Muscle layer of colon (tissue), 2 donors: ENCODE measurements around the gene RELN.

ENCODE experiments used
- H3K27ac ChIP-seq: one replicate; pipeline ENCODE4 v1.7.0; 2013; ENCODE audit warnings: low read depth, mild to moderate bottlenecking, low read length, moderate library complexity
- H3K27me3 ChIP-seq, 2 donors: one replicate each; pipeline ENCODE4 v1.7.0; 2013; ENCODE audit warnings: low read length in 2 of 2, mild to moderate bottlenecking in 2 of 2; ENCODE audit not compliant: insufficient read depth in 2 of 2, control insufficient read depth in 1 of 2
- H3K36me3 ChIP-seq: one replicate; pipeline ENCODE4 v1.7.0; 2013; ENCODE audit warnings: mild to moderate bottlenecking, low read length; ENCODE audit not compliant: insufficient read depth
- H3K4me1 ChIP-seq: one replicate; pipeline ENCODE4 v1.7.0; 2013; ENCODE audit warnings: mild to moderate bottlenecking, low read length; ENCODE audit not compliant: insufficient read depth
- H3K4me3 ChIP-seq, 2 donors: one replicate each; pipeline ENCODE4 v1.7.0; 2013; ENCODE audit warnings: low read length in 2 of 2, low read depth in 1 of 2, mild to moderate bottlenecking in 1 of 2, moderate library complexity in 1 of 2
- H3K9ac ChIP-seq: one replicate; pipeline ENCODE4 v1.7.0; 2013; ENCODE audit warnings: low read length
- H3K9me3 ChIP-seq: one replicate; pipeline ENCODE4 v1.7.0; 2013; ENCODE audit warnings: mild to moderate bottlenecking, low read length
- donor health status: abdominal sarcoma.
- donor health status: Adenocarcinoma of cecum.

Gene RELN

DNA sequence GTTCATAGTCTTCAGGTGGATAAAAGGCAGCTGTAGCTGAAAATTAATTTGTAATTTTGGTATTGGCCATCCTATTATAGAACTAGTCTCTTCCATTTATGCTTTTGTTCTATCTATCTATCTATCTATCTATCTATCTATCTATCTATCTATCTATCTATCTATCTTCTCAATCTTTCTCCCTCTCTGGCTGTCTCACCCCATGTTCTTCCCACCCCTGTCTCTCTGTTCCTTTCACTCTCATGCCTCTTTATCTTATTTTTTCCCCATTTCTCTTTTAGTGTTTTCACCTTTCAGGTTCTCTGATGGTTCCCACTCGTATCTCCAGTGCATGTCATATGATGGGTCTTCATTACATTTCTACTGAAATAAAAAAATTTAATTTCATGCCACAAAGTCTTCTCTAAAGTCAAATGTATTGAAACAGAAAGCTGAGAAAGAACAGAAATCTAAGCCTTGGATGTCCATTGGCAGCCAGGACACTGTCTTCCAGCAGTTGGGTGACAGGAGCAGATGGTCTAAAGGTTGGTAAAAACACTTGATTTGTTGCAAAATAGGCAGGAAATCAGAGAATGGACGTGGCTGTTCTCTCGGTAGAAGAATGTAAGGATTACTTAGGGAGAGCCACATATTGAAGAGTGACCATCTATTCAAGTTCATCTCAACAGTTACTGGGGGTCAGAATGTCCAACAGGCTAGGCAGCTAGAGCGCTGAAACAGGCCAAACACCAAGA lies 127.0 kb downstream of the RELN start:
- Histone ChIP-seq H3K27me3 (no peaks in the 10 kb centered on the region), H3K4me3 (no peak overlapping the region), H3K9me3 (no peaks in the 10 kb centered on the region), H3K9ac (no peak overlapping the region), H3K4me1 (no peaks in the 10 kb centered on the region), H3K36me3 (no peaks in the 10 kb centered on the region), H3K27ac (no peak overlapping the region)

DNA sequence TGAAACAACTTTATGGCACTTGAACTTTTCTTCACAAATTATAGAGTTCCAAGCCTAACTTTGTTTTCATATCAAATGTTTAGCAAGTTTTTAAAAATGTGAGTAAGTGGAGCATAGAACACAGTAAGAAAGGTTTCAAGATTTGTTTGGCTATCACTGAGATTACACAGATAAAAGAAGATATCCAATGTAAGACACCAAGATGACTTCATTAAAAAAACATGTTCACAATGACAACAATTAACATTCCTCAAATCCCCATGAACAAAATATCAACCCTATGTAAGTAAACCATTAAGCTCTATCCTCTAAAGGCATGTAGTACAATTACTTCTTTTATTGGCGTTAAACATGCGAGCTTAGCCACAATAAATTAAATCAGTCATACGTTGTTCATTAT lies 129.7 kb downstream of the RELN start:
- Histone ChIP-seq H3K4me3 (no peak overlapping the region), H3K4me1 (no peaks in the 10 kb centered on the region), H3K27me3 (no peaks in the 10 kb centered on the region), H3K9ac (no peak overlapping the region), H3K9me3 (no peaks in the 10 kb centered on the region), H3K27ac (no peak overlapping the region), H3K36me3 (no peaks in the 10 kb centered on the region)

DNA sequence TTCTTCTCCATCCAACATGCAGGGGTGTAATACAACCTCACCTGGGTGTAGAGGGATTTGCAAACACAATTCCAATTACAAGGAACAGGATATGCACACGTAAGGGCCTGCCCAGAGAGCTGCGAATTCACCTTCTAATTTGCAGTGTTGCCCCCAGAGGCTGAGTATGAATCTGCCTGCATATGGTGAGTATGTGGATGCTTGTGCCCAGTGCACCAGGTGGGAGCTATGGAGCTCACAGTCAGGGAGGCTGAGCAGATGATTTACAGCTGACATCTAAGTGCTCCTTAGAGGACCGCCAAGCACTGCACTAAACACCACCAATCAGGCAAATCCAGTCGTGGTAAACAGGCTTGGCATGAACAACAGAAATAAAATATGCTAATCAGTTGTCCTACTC lies 132.0 kb downstream of the RELN start:
- Histone ChIP-seq H3K27me3 (no peaks in the 10 kb centered on the region), H3K9me3 (no peaks in the 10 kb centered on the region), H3K4me3 (no peak overlapping the region), H3K9ac (no peak overlapping the region), H3K4me1 (no peaks in the 10 kb centered on the region), H3K36me3 (no peaks in the 10 kb centered on the region), H3K27ac (no peak overlapping the region)

DNA sequence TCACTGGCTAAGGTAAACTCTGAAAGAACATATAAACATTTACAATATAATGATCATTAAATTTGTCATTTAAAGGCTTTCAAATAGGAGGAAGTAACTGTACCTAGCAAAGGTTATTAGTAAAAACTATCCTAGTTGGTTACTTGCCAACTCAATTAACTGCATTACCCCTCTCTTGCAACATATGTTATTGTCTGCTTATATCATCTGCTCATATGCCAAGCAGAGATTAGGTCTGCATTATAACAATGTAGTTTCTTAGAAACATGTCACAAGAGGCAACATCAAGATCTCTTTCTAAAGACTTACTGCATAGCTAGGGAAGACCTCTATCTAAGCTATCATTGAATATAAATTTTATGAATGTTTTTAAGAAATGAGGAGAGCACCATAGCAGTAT lies 132.5 kb downstream of the RELN start:
- no peaks in the 10 kb centered on the region for H3K27me3 ChIP-seq
- H3K36me3 ChIP-seq = no peaks in the 10 kb centered on the region
- no peak overlapping the region for H3K27ac ChIP-seq
- H3K9ac ChIP-seq = no peak overlapping the region
- no peaks in the 10 kb centered on the region for H3K9me3 ChIP-seq
- H3K4me1 ChIP-seq = no peaks in the 10 kb centered on the region
- H3K4me3 ChIP-seq = no peak overlapping the region

DNA sequence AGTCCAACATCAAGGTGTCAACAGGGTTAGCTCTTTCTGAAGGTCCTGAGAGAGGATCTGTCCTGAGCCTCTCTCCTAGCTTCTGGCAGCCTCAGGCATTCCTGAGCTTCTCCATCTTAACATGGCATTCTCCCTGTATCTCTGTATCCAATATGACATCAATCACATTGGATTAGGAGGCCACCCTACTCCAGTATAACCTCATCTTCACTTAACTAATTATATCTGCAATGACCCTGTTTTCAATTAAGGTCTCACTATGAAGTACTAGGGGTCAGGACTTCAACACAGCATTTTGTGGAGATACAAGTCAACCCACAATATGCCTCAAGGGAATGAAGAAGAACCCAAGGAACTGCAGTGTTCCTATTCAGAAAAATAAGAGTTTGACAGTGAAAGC lies 133.8 kb downstream of the RELN start:
- Histone ChIP-seq H3K4me3 (no peak overlapping the region), H3K4me1 (no peaks in the 10 kb centered on the region), H3K27me3 (no peaks in the 10 kb centered on the region), H3K9me3 (no peaks in the 10 kb centered on the region), H3K9ac (no peak overlapping the region), H3K36me3 (no peaks in the 10 kb centered on the region), H3K27ac (no peak overlapping the region)

DNA sequence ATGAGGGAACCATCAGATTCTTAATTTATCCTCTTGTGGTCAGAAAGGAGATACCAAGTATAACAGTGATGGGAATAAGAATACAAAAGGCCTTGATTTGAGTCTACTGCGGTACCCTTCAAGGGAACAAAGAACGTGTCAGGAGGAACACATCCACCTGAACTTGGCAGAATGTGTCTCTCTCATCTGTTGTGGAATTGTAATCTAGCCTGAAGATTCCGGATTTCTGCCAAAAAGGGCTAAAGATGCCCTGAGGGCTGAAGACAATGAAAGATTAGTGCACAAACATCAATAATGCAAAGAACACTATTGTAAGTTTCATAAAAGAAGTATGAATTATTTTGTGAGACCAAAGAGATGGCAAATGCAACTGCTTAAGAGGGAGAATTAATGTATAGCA lies 134.8 kb downstream of the RELN start:
- H3K4me1 ChIP-seq = no peaks in the 10 kb centered on the region
- no peak overlapping the region for H3K4me3 ChIP-seq
- H3K9me3 ChIP-seq = no peaks in the 10 kb centered on the region
- no peak overlapping the region for H3K9ac ChIP-seq
- no peaks in the 10 kb centered on the region for H3K27me3 ChIP-seq
- H3K36me3 ChIP-seq = no peaks in the 10 kb centered on the region
- no peak overlapping the region for H3K27ac ChIP-seq

DNA sequence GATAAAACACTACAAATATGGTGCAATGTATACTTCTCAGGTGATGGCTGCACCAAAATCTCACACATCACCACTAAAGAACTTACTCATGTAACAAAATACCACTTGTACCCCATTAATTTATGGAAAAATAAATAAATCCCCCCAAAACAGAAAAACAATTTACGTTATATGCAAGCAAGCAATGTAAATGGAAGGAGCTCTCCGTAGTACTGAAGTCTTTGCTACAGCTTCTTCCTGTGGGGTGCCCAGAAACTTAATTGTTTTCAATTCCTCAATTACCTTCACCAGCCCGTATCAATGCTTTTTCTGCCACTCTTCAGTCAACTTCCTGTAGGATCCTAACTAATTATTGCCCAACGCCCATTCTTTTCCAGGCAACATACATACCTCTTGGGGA lies 138.1 kb downstream of the RELN start:
- no peak overlapping the region for H3K4me3 ChIP-seq
- H3K9me3 ChIP-seq = no peaks in the 10 kb centered on the region
- H3K27me3 ChIP-seq = no peaks in the 10 kb centered on the region
- H3K36me3 ChIP-seq = no peaks in the 10 kb centered on the region
- no peak overlapping the region for H3K27ac ChIP-seq
- no peaks in the 10 kb centered on the region for H3K4me1 ChIP-seq
- no peak overlapping the region for H3K9ac ChIP-seq

DNA sequence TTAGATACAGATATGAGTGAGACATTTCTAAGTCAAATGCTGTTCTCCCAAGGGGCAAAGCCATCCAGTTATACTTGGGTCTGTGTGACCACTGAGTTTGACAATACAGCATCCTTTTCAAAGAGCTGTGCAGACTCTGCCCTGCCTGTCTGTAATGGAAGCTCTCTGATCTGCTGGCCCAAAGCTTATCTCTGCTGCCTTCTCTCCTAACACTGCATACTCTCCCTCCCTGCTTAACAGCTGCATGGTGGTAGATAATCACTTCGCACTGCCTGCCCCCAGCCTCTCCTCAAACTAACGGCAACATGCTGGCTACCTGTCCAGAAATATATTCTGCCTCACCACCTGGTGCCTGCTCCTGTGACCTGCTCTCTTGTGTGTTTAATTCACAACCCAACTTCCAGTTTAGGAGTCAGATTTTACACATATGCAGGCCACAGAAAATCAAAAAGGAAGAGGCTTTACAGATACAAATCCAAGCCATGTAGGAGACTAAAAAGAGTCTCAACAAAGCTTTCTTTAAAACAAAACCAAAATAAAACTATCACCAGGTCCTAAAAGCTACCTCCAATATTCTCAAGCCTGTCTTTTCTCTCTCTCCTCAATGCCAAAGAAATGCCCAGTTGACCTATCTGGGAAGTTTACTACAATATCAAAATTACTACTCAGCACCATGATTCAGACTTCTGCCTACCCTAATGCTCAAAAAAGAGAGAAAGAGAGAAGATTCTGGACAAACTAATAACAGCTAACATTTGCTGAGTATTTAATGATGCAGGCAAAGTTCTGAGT lies 145.6 kb downstream of the RELN start:
- Histone ChIP-seq H3K27ac (no peak overlapping the region), H3K4me3 (no peak overlapping the region), H3K4me1 (no peaks in the 10 kb centered on the region), H3K27me3 (no peaks in the 10 kb centered on the region), H3K9me3 (no peaks in the 10 kb centered on the region), H3K9ac (no peak overlapping the region), H3K36me3 (no peaks in the 10 kb centered on the region)

DNA sequence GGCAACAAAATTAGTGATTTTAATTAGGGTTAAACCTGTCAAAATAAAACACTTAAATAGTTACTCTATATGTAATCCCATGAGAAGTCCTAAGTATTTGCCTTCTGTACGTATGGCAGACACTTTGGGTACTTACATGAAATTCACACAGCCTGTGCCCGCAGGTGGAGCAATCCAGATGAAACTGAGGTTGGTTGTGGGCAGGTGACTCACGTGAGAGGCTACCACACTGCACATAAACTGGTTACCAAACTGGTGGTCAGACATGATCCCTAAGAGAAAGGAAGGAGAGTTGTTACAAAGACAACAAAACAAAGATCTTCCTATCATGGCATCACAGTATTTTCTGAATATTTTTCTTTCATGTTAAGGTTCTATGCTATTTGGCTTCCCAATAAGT lies 156.1 kb downstream of the RELN start:
- H3K27ac ChIP-seq = no peak overlapping the region

DNA sequence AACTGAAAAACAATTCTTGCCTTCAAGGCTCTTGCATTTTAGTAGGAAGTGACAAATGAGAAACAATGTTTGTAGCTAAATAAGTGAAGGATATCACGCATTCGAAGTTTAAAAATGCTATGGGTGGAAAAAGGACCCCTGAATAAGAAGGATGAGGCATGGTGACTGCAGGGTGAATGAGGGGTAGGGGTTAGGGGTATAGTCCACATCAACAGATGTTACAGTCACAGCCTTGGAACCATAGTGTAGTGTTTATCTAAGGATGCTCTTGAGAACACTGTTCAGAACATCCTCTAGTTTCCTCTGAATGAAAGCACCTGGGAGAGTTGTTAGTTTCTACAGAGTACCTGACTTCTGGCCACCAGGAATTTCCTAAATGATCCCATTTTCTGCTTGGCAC lies 157.0 kb downstream of the RELN start:
- H3K9ac ChIP-seq = no peak overlapping the region
- H3K4me1 ChIP-seq = no peaks in the 10 kb centered on the region
- no peak overlapping the region for H3K27ac ChIP-seq
- no peaks in the 10 kb centered on the region for H3K9me3 ChIP-seq
- no peaks in the 10 kb centered on the region for H3K27me3 ChIP-seq
- no peaks in the 10 kb centered on the region for H3K36me3 ChIP-seq
- H3K4me3 ChIP-seq = no peak overlapping the region

More for the DNA sequence above, 156.1 kb downstream of the RELN start:
- no peaks in the 10 kb centered on the region for H3K9me3 ChIP-seq
- H3K4me3 ChIP-seq = no peak overlapping the region
- H3K4me1 ChIP-seq = no peaks in the 10 kb centered on the region
- H3K36me3 ChIP-seq = no peaks in the 10 kb centered on the region
- no peak overlapping the region for H3K9ac ChIP-seq
- H3K27me3 ChIP-seq = no peaks in the 10 kb centered on the region

DNA sequence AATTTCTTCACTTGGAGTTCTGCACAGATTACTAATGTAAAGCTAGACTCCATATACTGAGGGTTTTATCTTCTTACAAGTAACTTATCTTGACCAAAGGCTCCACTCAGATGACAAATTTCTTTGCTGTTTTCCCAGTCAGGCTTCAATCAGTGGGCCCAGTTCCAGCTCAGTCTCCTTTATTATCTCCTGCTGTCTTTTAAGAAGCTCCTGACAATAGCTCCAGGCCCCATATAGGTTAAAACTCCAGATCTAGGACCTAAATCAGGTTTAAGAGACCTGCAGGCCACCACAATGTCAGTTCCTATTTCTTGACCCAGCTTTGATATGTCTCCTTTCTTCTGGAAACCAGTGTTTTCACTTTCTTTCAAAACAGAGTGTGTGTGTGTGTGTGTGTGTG lies 165.2 kb downstream of the RELN start:
- H3K9ac ChIP-seq = no peak overlapping the region
- H3K27me3 ChIP-seq = no peaks in the 10 kb centered on the region
- H3K36me3 ChIP-seq = no peaks in the 10 kb centered on the region
- H3K9me3 ChIP-seq = no peaks in the 10 kb centered on the region
- no peak overlapping the region for H3K4me3 ChIP-seq
- no peaks in the 10 kb centered on the region for H3K4me1 ChIP-seq
- H3K27ac ChIP-seq = no peak overlapping the region

DNA sequence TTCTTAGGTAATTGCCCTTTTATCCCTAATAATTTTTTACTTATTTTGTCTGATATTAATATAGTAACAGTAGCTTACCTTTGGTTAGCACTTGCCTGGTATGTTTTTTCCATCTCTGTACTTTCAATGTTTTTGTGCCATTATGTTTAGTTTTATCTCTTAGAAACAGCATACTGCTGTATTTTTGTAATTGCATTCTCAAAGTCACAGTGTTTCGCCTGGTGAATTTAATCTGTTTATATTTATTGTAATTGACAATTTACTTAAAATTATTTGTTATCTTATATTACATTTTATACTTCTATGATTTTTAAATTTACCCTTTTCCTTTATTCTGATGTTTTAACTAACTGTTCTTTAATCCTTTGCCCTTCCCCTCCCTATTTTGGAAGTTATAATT lies 166.4 kb downstream of the RELN start:
- Histone ChIP-seq H3K4me1 (no peaks in the 10 kb centered on the region), H3K27ac (no peak overlapping the region), H3K9me3 (no peaks in the 10 kb centered on the region), H3K4me3 (no peak overlapping the region), H3K9ac (no peak overlapping the region), H3K36me3 (no peaks in the 10 kb centered on the region), H3K27me3 (no peaks in the 10 kb centered on the region)
